NCI-H1930 (cell line): Measurements from ENCODE around the gene MLXIP.
"Not testable (repeated sequence)": the region's sequence is repeated elsewhere in the genome, so short reads cannot be mapped to it uniquely, and the experiment has no call there.

ENCODE experiments used
- DNase-seq, 2 experiments: peaks; one replicate each; lab custom pipeline; 2025; lab: John Stamatoyannopoulos, UW

MLXIP gene, protein sequence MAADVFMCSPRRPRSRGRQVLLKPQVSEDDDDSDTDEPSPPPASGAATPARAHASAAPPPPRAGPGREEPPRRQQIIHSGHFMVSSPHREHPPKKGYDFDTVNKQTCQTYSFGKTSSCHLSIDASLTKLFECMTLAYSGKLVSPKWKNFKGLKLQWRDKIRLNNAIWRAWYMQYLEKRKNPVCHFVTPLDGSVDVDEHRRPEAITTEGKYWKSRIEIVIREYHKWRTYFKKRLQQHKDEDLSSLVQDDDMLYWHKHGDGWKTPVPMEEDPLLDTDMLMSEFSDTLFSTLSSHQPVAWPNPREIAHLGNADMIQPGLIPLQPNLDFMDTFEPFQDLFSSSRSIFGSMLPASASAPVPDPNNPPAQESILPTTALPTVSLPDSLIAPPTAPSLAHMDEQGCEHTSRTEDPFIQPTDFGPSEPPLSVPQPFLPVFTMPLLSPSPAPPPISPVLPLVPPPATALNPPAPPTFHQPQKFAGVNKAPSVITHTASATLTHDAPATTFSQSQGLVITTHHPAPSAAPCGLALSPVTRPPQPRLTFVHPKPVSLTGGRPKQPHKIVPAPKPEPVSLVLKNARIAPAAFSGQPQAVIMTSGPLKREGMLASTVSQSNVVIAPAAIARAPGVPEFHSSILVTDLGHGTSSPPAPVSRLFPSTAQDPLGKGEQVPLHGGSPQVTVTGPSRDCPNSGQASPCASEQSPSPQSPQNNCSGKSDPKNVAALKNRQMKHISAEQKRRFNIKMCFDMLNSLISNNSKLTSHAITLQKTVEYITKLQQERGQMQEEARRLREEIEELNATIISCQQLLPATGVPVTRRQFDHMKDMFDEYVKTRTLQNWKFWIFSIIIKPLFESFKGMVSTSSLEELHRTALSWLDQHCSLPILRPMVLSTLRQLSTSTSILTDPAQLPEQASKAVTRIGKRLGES

GRCh38 chr12:122078141-122079032, at the start of gene MLXIP:
Gene MLXIP (plus strand): TSS chr12:122078756. CDS start chr12:122078854, 98 bp downstream.
- DNase-seq = peak; percentile 91 to 93

DNA sequence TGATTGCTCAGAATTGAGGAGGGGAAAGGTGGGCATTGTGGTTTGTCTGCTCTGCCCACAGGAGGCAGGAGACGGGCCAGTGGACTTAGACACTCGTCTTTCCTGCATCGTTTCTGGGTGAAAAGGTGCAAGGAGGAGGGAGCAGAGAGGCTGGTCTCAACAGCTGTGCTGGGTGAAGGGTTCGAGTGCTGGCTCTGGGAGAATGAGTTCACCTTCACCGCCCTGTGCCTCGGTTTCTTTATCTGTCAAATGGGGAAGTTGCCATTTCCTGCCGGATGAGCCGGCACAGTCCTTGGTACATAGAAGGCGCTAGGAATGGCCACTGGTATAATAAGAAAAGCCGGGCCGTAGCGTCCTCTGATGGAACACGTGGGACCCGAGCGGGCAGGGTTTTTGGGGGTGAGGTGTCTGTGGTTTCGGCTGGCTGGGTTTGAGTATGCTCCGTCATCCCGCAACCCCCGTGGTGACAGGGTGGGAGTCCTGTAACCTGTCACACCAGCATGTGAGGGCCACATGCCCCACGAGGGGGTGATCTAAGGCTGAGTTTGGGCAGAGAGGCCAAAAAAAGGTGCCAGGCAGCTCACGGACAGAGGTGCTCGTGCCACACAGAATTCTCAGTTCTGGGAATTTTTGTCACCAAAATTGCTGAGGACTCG, 49.5 kb upstream of the MLXIP start:
- DNase-seq = no peak

DNA sequence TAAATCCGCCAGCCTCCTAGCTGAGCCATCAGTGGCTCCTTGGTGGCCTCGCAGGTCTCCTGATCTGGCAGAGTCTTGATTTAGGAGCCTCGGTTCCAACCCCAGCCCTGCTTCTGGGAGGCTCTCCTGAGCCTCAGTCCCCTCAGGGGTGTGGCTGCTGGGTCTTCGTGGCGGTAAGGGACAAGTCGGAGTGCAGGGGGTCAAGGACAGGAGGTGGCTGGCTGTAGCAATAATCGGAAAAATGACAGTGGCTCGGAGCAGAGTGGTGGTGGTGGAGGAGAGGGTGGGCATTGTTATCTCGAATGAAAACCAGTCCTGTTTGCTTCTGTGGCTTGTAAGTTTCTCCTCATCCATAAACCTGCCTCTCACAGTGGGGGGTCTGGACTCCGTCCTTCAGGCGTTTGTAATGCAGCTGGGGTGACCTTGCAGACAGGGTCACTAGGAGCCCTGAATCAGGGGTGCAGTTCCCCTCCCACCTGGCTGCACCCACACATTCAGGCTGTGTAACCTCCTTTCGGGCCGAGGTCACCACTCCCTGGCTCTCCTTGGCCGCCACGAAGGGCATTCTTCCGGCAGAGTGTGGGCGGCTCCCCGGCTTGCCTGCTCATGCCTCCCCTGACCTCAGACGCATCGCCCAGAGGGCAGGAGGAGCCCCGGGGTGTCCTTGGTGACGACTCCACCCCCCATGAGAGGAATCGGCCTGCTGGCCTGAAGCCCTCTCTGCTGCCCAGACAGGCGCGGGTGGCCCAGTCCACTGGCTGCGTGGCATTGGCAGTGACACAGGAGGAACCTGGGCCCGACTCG, 48.7 kb upstream of the MLXIP start:
- no peak for DNase-seq

- no peak for DNase-seq
Observed at GRCh38 chr12:122030424-122031035, 48.0 kb upstream of the MLXIP start.

GRCh38 chr12:122031342-122032216, 47.0 kb upstream of the MLXIP start:
- no peak for DNase-seq

- no peak for DNase-seq
Observed at GRCh38 chr12:122032580-122032979, 46.0 kb upstream of the MLXIP start.

- no peak for DNase-seq
Observed at GRCh38 chr12:122035292-122035691, 43.3 kb upstream of the MLXIP start.

- no peak for DNase-seq
Observed at GRCh38 chr12:122036153-122036552, 42.4 kb upstream of the MLXIP start.

GRCh38 chr12:122040579-122041386, 37.8 kb upstream of the MLXIP start:
- DNase-seq = no peak

GRCh38 chr12:122041458-122041857, 37.1 kb upstream of the MLXIP start:
- not testable (repeated sequence) for DNase-seq

- DNase-seq = no peak
Observed at GRCh38 chr12:122042910-122043309, 35.6 kb upstream of the MLXIP start.

- DNase-seq = no peak
Observed at GRCh38 chr12:122043476-122043875, 35.1 kb upstream of the MLXIP start.

GRCh38 chr12:122045262-122045661, 33.3 kb upstream of the MLXIP start:
- DNase-seq = no peak

DNA sequence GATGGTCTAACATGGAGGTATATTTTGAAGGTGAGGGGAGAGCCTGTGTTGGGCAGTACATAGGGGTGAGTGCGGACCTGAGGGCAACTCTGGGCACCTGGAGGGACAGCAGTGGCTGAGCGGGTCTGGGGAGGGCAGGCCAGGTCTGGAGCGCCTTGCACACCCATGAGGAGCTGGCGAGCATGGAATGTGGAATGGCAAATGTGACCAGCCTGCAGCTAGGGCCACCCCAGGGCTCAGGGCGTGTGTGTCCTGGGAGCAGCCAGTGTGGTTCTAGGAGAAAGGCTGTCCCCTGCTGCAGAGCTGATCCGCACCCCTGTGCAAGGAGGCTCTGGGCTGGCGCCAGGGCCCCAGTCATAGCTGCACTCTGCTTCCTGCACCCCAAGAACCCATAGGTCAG, 32.4 kb upstream of the MLXIP start:
- DNase-seq = no peak

DNA sequence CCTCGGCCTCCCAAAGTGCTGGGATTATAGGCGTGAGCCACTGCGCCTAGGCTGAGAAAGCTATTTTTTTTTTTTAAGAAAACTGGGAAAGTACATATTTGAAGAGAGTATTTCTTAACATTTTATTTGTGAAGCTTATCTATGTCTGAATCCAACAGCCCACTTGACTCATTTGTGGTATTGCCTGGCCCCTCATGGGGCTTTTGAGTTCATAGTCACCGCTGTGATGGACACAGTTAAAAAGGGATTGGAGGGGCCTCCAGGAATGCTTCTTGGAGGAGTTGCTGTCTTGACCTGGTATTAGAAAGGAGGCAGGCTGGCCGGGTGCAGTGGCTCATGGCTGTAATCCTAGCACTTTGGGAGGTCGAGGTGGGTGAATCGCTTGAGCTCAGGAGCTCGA, 30.4 kb upstream of the MLXIP start:
- DNase-seq = no peak

GRCh38 chr12:122049827-122050226, 28.7 kb upstream of the MLXIP start:
- no peak for DNase-seq

- no peak for DNase-seq
Observed at GRCh38 chr12:122050706-122051105, 27.9 kb upstream of the MLXIP start.

GRCh38 chr12:122051231-122051876, 27.2 kb upstream of the MLXIP start:
- no peak for DNase-seq
